HCT116 (cell line): ENCODE results near the gene RPP25. TPM values are rescaled to one million over a fixed set of nuclear protein-coding genes. Genes with fewer than 3 reads are reported as not detected.

ENCODE experiments used
- ATAC-seq: fragments of 200-7000 bp; cut with Tn5 transposase; 2 replicates; pipeline ENCODE4 v1.9.1; 2020; ENCODE audit warnings: mild to moderate bottlenecking, moderate library complexity
- BruUV-seq: library from RNA; stranded (reverse); fragments of 400-500 nt; replicated peaks from 2 replicates; lab custom pipeline; 2021; lab: Mats Ljungman, UMichigan
- CTCF ChIA-PET: fragments of 300-600 bp; sonication (Branson Sonifier 250); formaldehyde crosslinking; loops from one replicate; lab custom pipeline; 2021; ENCODE audit warnings: antibody characterized with exemption; lab: Charles Lee
- POLR2A ChIA-PET: fragments of 300-600, 350-600 bp; sonication (Branson Sonifier 250); formaldehyde crosslinking; loops from one replicate; lab custom pipeline; 2021; ENCODE audit warnings: antibody characterized with exemption; lab: Charles Lee
- RAD21 ChIA-PET, 2 experiments: fragments of 300-600 bp; sonication (Branson Sonifier 250); formaldehyde crosslinking; loops; one replicate each; lab custom pipeline; 2023; ENCODE audit warnings: low total read pairs in 2 of 2; ENCODE audit not compliant: uncharacterized antibody in 2 of 2, unreplicated experiment in 2 of 2, low non-redundant PET in 1 of 2; lab: Charles Lee
- DNase-seq: peaks from one replicate; pipeline ENCODE4 v3.0.0-alpha.2; 2010; ENCODE audit warnings: low read depth, low spot score
- H2AFZ ChIP-seq: fragments of 200-600 bp; shearing (Covaris generic), sonication (generic); 2 replicates; pipeline ENCODE4 v1.6.1; 2017; ENCODE audit warnings: low read depth, mixed run types, mixed read lengths, antibody characterized with exemption, low read length; ENCODE audit not compliant: poor library complexity, severe bottlenecking
- H3K27ac ChIP-seq: 2 replicates; pipeline ENCODE4 v1.5.1; 2012; ENCODE audit warnings: low read depth, low read length
- H3K27me3 ChIP-seq: fragments of 200-600 bp; sonication (generic); 2 replicates; pipeline ENCODE4 v1.6.1; 2016; ENCODE audit warnings: mixed run types, low read length, mixed read lengths; ENCODE audit not compliant: insufficient read depth
- H3K36me3 ChIP-seq, 2 experiments: fragments of 200-500 bp in 1 of 2; fragments of 200-600 bp in 1 of 2; sonication (Bioruptor generic) in 1 of 2; sonication (generic) in 1 of 2; 2 replicates each; pipeline versions ENCODE4 v1.5.1 to v1.6.1; 2014 to 2016; ENCODE audit warnings: low read length in 2 of 2, inconsistent platforms in 1 of 2, mixed read lengths in 1 of 2, mixed run types in 1 of 2; ENCODE audit not compliant: insufficient read depth in 2 of 2, control insufficient read depth in 1 of 2
- H3K4me1 ChIP-seq, 2 experiments: fragments of 200-600 bp in 1 of 2; sonication (generic) in 1 of 2; 2 replicates each; pipeline versions ENCODE4 v1.5.1 to v1.6.1; 2012 to 2017; ENCODE audit warnings: low read length in 2 of 2, inconsistent platforms in 1 of 2, mild to moderate bottlenecking in 1 of 2, mixed read lengths in 1 of 2, mixed run types in 1 of 2, moderate library complexity in 1 of 2; ENCODE audit not compliant: insufficient read depth in 2 of 2, control insufficient read depth in 1 of 2
- H3K4me2 ChIP-seq: fragments of 200-600 bp; sonication (generic); 2 replicates; pipeline ENCODE4 v1.6.1; 2017; ENCODE audit warnings: mixed run types, low read length, mixed read lengths
- H3K4me3 ChIP-seq, 2 experiments: fragments of 200-600 bp in 1 of 2; sonication (generic) in 1 of 2; replicated peaks in 1 of 2; 2 replicates each; pipeline ENCODE4 v1.5.1; 2011 to 2016; ENCODE audit warnings: low read length in 2 of 2, control low read depth in 1 of 2, low read depth in 1 of 2, mild to moderate bottlenecking in 1 of 2, mixed read lengths in 1 of 2, mixed run types in 1 of 2
- H3K79me2 ChIP-seq: fragments of 200-600 bp; sonication (generic); 2 replicates; pipeline ENCODE4 v1.6.1; 2017; ENCODE audit warnings: mild to moderate bottlenecking, mixed run types, low read length, moderate library complexity, mixed read lengths; ENCODE audit not compliant: insufficient read depth
- H3K9ac ChIP-seq: fragments of 200-600 bp; sonication (generic); 2 replicates; pipeline ENCODE4 v1.6.1; 2016; ENCODE audit warnings: low read length, mixed read lengths
- H3K9me2 ChIP-seq: fragments of 200-600 bp; sonication (generic), shearing (Covaris generic); 2 replicates; pipeline ENCODE4 v1.6.1; 2017; ENCODE audit warnings: mixed run types, mild to moderate bottlenecking, moderate library complexity; ENCODE audit not compliant: insufficient read depth
- H3K9me3 ChIP-seq, 2 experiments: fragments of 200-500 bp in 1 of 2; fragments of 200-600 bp in 1 of 2; sonication (Bioruptor generic) in 1 of 2; sonication (generic) in 1 of 2; 2 replicates each; pipeline ENCODE4 v1.6.1; 2014 to 2017; ENCODE audit warnings: low read length in 2 of 2, mixed read lengths in 2 of 2, inconsistent platforms in 1 of 2, low read depth in 1 of 2, mild to moderate bottlenecking in 1 of 2, mixed run types in 1 of 2, moderate library complexity in 1 of 2; ENCODE audit not compliant: control insufficient read depth in 1 of 2, insufficient read depth in 1 of 2
- H4K20me1 ChIP-seq: fragments of 200-600 bp; sonication (generic), shearing (Covaris generic); 2 replicates; pipeline ENCODE4 v1.6.1; 2017; ENCODE audit warnings: mixed run types, mild to moderate bottlenecking, moderate library complexity; ENCODE audit not compliant: insufficient read depth
- CTCF ChIP-seq, 3 experiments: fragments of 200-600 bp in 1 of 3; sonication (generic) in 1 of 3; IDR thresholded peaks in 2 of 3; conservative IDR thresholded peaks in 1 of 3; 2 replicates each; pipeline ENCODE4 v1.5.1; 2012 to 2017; ENCODE audit warnings: low read depth in 2 of 3, low read length in 2 of 3, antibody characterized with exemption in 1 of 3, borderline replicate concordance in 1 of 3, control low read depth in 1 of 3, mild to moderate bottlenecking in 1 of 3, mixed read lengths in 1 of 3, mixed run types in 1 of 3, moderate library complexity in 1 of 3; ENCODE audit not compliant: insufficient read depth in 1 of 3
- EGR1 ChIP-seq: IDR thresholded peaks from 2 replicates; pipeline ENCODE4 v1.6.1; 2012; ENCODE audit warnings: low read depth
- EZH2 ChIP-seq: fragments of 200-600 bp; sonication (generic); IDR thresholded peaks from 2 replicates; pipeline ENCODE4 v1.6.1; 2017; ENCODE audit warnings: antibody characterized with exemption, mixed run types
- EZH2phosphoT487 ChIP-seq: fragments of 200-600 bp; IDR thresholded peaks from 2 replicates; pipeline ENCODE4 v1.6.1; 2018; ENCODE audit warnings: antibody characterized with exemption, borderline replicate concordance
- FOSL1 ChIP-seq: IDR thresholded peaks from 2 replicates; pipeline ENCODE4 v1.6.1; 2012; ENCODE audit warnings: low read depth
- MAX ChIP-seq: IDR thresholded peaks from 2 replicates; pipeline ENCODE4 v1.6.1; 2012
- RAD21 ChIP-seq: IDR thresholded peaks from 2 replicates; pipeline ENCODE4 v1.6.1; 2012; ENCODE audit warnings: low read depth, mild to moderate bottlenecking
- SP1 ChIP-seq: IDR thresholded peaks from 2 replicates; pipeline ENCODE4 v1.6.1; 2012; ENCODE audit warnings: low read depth
- YY1 ChIP-seq: IDR thresholded peaks from 2 replicates; pipeline ENCODE4 v1.6.1; 2011; ENCODE audit warnings: low read length, low read depth, moderate library complexity, mild to moderate bottlenecking; ENCODE audit not compliant: insufficient replicate concordance; ENCODE audit errors: extremely low read depth
- intact Hi-C: fragments of 100-400 bp; cut with micrococcal nuclease; formaldehyde crosslinking; loops from 2 replicates; pipeline ENCODE4 v1.10.0; 2022
- total RNA-seq: library from RNA; stranded (reverse); gene quantifications from one replicate; pipeline ENCODE4 v1.2.1, GENCODE V29; 2021; ENCODE audit not compliant: unreplicated experiment

RPP25 gene
- total RNA-seq, 1 experiment from 2014 or later: 5.9 TPM

- no peaks in the 10 kb centered on the region for H3K9me3 ChIP-seq
- peak; percentile 19 to 45 (median 30); a peak in 4 of 6 replicates for TF ChIP-seq CTCF (IDR thresholded peaks at IDR 0.05 in 2 of 3, conservative IDR thresholded peaks at IDR 0.05 in 1 of 3; ENCODE audit: borderline replicate concordance in 1 of 3, insufficient read depth in 1 of 3, low read depth in 2 of 3, low read length in 2 of 3)
- TF ChIP-seq FOSL1: no peak
- no peak for TF ChIP-seq EGR1
- no peak for TF ChIP-seq SP1
- TF ChIP-seq EZH2phosphoT487: no peak
- TF ChIP-seq EZH2: no peak
- no peak for TF ChIP-seq YY1
- TF ChIP-seq MAX: no peak
- TF ChIP-seq RAD21: peak; percentile 41; the same call in 1 of the 2 replicates
- TF ChIP-seq, all 23 proteins: peak for 2
- ATAC-seq (no peak), DNase-seq (no peak)
- no peaks in the 10 kb centered on the region for H3K9me2 ChIP-seq
- no peak overlapping the region for H3K27ac ChIP-seq
- H3K4me3 ChIP-seq: no peak overlapping the region
- POLR2A ChIA-PET: no interaction called here
- no peaks in the 10 kb centered on the region for H3K79me2 ChIP-seq
- RAD21 ChIA-PET: interaction anchor here in 1 of 2 experiments (0.6 kb wide), 1 partner anchor 59 kb away, joined by 3 read pairs; no protein-coding TSS in a partner anchor
- H3K4me2 ChIP-seq: no peak overlapping the region
- no peak overlapping the region for H3K9ac ChIP-seq
- intact Hi-C loops: no loop called here
- H2AFZ ChIP-seq: no peak overlapping the region
- BruUV-seq: no TSS peak
- H3K4me1 ChIP-seq: peaks cover 13 to 15% of the 10 kb centered on the region in 2 experiments
- no peaks in the 10 kb centered on the region for H3K36me3 ChIP-seq
- no peaks in the 10 kb centered on the region for H4K20me1 ChIP-seq
- CTCF ChIA-PET: interaction anchor here (1.1 to 1.3 kb wide), 2 partner anchors 12 to 26 kb away, joined by 3 to 5 read pairs; no protein-coding TSS in a partner anchor
- no peaks in the 10 kb centered on the region for H3K27me3 ChIP-seq
Observed at GRCh38 chr15:74976159-74976558, 19.6 kb upstream of the RPP25 start.
